Measurements from ENCODE around the gene RLBP1. TPM values are rescaled to one million over a fixed set of nuclear protein-coding genes. Genes with fewer than 3 reads are reported as not detected.

The RLBP1 gene
- total and polyA plus RNA-seq, 9 of the 15 experiments (the other 6 are each of a cell fraction or from before 2014, with no cell fraction given), result 0.05 TPM; not detected in 8

DNA sequence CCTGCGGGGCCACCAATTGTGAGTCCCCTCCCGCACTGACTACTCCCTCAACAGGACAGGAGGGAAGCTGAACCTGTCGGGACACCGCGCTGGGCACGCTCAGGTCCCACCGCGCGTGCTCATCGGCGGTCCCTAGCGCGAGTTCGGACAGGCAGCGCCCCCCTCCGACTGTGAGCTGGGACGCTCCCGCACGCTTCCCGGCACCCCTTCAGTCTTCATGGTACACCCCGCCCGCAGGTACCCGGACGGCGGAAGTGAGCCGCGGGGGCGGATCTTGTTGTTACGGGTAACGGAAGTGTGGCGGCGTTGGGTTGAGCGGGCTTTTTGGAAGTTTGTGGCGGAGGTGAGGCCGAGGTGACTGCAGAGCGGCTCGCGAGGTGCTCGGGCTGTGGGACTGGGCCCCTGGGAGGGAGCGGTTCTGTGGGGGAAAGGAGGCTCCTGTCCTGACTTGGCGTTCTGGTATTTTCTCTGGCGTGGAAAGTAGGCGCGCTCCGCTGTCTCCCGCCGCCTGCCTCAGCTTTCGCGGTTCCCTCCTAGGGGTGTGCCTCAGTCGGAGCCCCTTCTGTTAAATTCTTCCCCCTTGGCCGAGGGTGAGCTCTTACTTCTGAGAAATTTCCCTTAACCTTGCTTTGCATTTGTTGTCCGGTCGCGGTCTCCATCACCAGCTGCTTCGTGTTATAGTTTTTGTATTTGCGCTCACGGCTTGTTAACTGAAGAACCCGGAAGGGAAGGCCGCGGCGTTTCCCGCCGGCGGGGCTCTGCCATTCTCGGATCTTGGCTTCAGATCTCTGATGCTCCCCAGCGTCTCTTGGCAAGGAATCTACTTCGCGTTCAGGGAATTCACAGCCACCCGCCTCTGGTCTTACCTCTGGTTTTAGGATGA lies 22.6 kb upstream of the RLBP1 start, which contains the start of gene FANCI (continued):
- TF ChIP-seq PTRF (tag; IDR thresholded peaks at IDR 0.05) (no peak), HDAC6 (IDR thresholded peaks at IDR 0.05; ENCODE audit: low read depth, low read length) (no peak), SOX6 (IDR thresholded peaks at IDR 0.05) (peak; percentile 59), ZNF79 (CRISPR knock-in tag; IDR thresholded peaks at IDR 0.05; ENCODE audit: low read depth) (no peak), TAF15 (IDR thresholded peaks at IDR 0.05; ENCODE audit: low read depth, low read length) (no peak), ZSCAN29 (IDR thresholded peaks at IDR 0.05) (no peak), ZNF143 (CRISPR knock-in tag; IDR thresholded peaks at IDR 0.05) (0 out of 2 replicates have a peak, but pooled peaks have one; percentile 44), KLF1 (tag; IDR thresholded peaks at IDR 0.05) (no peak), ZNF146 (CRISPR knock-in tag; IDR thresholded peaks at IDR 0.05; ENCODE audit: unreplicated experiment) (no peak), NBN (IDR thresholded peaks at IDR 0.05; ENCODE audit: low read depth) (no peak), CTCF (IDR thresholded peaks at IDR 0.05 in 2 of 3, conservative IDR thresholded peaks at IDR 0.05 in 1 of 3; ENCODE audit: insufficient read depth in 2 of 3, low read depth in 1 of 3, low read length in 3 of 3) (peak; percentile 70 to 94 (median 90)), MTA2 (IDR thresholded peaks at IDR 0.05; ENCODE audit: low read depth) (no peak), HMG20B (CRISPR knock-in tag; IDR thresholded peaks at IDR 0.05) (no peak), STAT5B (CRISPR knock-in tag; IDR thresholded peaks at IDR 0.05) (no peak), FOXJ3 (CRISPR knock-in tag; IDR thresholded peaks at IDR 0.05) (no peak), WHSC1 (IDR thresholded peaks at IDR 0.05; ENCODE audit: low read length) (no peak), MCM2 (IDR thresholded peaks at IDR 0.05; ENCODE audit: low read depth) (no peak), SRSF3 (IDR thresholded peaks at IDR 0.05; ENCODE audit: insufficient read depth, low read length) (no peak), DIDO1 (tag; IDR thresholded peaks at IDR 0.05; ENCODE audit: low read depth) (no peak), ETS2 (tag; IDR thresholded peaks at IDR 0.05; ENCODE audit: borderline replicate concordance, poor library complexity, severe bottlenecking) (no peak), HLTF (IDR thresholded peaks at IDR 0.05) (no peak), ZNF589 (CRISPR knock-in tag; IDR thresholded peaks at IDR 0.05; ENCODE audit: low read depth) (no peak)
- TF ChIP-seq, protein P1, sequence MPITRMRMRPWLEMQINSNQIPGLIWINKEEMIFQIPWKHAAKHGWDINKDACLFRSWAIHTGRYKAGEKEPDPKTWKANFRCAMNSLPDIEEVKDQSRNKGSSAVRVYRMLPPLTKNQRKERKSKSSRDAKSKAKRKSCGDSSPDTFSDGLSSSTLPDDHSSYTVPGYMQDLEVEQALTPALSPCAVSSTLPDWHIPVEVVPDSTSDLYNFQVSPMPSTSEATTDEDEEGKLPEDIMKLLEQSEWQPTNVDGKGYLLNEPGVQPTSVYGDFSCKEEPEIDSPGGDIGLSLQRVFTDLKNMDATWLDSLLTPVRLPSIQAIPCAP (CRISPR knock-in tag; IDR thresholded peaks at IDR 0.05; ENCODE audit: borderline replicate concordance), result peak; percentile 96; the same call in 1 of the 2 replicates
- TF ChIP-seq, protein P2, sequence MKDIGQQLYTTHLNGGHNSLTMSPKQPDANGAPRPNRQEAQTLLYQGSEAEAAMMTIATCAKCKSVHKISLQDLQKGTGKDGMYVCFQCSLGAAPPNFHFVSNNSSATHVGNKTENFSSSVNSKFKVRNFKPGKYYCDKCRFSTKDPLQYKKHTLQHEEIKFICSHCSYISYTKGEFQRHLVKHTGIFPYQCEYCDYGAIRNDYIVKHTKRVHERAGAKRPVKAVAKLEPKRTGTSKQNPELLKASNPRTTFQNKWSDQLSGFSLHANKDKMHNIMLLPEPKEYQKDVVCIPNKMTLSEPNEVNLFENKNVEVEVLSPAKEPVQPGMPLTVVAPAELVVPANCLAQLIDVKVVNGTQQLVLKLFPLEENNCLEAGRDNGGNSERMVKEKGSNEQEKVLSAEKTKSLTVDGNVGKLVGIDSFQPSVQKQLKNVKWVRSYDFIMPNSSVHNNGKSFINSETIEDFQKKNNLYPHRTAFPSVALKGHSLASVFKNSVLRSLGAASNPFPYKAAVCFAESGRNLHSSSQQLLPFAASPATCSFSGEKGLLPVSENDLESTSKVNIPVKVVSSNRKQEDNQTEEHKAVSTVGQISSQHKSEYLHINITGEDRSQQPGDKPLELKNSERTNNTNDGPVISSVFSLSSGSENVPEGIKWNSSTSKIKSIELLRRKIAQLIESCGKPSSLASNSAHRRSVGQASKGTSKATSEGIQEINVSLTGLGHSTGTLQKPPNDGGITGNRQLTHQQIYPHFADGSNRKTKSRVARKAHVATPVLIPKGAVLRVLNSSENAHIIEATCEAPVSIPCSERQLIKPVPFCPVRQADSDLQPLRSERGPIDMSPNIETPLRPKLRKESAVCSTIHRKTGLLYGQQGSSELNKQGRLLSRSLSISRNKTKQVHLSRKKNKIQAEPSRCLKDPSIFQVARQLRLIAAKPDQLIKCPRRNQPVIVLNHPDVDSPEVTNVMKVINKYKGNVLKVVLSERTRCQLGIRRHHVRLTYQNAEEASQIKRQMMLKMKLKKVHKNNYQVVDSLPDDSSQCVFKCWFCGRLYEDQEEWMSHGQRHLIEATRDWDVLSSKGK (CRISPR knock-in tag; IDR thresholded peaks at IDR 0.05), result no peak

All from K562 (cell line).